ENCODE data around the gene ALOX12.
"Not testable (repeated sequence)": the region's sequence is repeated elsewhere in the genome, so short reads cannot be mapped to it uniquely, and the experiment has no call there.

Gene ALOX12, protein sequence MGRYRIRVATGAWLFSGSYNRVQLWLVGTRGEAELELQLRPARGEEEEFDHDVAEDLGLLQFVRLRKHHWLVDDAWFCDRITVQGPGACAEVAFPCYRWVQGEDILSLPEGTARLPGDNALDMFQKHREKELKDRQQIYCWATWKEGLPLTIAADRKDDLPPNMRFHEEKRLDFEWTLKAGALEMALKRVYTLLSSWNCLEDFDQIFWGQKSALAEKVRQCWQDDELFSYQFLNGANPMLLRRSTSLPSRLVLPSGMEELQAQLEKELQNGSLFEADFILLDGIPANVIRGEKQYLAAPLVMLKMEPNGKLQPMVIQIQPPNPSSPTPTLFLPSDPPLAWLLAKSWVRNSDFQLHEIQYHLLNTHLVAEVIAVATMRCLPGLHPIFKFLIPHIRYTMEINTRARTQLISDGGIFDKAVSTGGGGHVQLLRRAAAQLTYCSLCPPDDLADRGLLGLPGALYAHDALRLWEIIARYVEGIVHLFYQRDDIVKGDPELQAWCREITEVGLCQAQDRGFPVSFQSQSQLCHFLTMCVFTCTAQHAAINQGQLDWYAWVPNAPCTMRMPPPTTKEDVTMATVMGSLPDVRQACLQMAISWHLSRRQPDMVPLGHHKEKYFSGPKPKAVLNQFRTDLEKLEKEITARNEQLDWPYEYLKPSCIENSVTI

DNA sequence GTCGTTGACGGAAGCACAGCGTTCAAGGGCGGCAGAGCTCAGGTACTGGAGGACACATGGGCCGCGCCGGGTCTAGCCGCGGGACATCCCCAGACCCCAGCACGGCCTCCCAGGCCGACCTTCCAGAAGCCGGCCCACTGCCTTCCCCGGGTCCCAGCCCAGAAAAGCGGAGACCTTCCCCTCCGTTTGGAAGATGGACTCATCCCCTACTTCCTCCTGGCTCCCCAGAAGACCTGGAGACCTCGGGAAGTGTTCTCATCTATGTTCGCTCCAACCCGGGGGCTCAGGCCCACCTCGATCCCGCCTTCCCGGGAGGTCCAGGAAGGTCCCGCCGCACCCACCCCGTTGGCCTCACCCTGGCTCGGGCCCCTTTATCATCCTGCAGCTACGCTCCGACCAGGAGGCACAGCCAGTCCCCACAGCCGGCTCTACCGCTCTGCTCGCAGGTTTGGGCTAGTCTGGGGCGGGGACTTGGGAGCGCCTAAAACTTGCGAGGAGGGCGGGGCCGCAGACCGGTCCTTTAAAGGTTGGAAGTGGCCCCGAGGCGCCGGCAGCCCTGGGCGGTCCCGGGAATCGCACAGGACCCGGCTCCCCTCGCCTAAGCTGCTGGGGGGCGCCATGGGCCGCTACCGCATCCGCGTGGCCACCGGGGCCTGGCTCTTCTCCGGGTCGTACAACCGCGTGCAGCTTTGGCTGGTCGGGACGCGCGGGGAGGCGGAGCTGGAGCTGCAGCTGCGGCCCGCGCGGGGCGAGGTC is at the start of gene ALOX12:
TSS of gene ALOX12 (plus strand) at position 550 of the 756 bp plus-strand sequence. CDS start at position 619, 69 bp downstream.
- DNase-seq = no peak

DNA sequence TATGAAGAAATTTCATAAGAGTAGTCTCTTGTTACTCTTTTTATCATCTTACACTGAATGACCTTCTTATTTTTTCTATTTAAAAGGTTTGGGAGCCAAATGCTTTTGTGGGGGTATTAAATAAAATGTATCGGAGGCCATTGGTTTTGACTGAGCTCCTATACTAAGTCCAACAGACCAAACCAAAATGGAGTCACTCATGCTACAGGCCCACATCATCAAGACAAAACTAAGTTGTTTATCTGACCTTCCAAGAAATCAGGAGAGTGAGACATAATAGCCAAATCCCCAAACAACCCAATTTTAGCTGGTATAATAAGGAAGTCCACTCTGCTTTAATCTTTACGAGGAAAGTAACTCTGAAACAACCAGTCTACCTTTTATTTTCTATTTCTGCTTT is 48.1 kb upstream of the ALOX12 start:
- DNase-seq = no peak

DNA sequence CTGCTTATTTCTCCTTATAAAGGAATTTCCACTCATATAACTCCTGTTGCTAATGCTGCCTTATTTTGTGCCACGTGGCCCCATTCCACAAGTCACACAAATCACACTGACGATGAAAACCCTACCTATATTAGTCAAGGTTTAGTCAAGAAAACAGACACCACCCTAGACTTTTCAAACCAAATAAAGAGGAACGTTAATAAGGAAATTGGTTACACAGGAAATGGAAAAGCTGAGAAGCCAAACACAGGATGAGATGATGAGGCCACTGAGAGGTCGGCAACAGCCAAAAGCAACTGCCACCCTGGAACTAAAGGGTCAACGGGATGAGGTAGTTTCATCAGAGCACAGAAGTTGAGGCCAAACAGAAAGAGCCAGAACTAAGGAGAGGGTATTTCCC is 47.3 kb upstream of the ALOX12 start:
- no peak for DNase-seq

DNA sequence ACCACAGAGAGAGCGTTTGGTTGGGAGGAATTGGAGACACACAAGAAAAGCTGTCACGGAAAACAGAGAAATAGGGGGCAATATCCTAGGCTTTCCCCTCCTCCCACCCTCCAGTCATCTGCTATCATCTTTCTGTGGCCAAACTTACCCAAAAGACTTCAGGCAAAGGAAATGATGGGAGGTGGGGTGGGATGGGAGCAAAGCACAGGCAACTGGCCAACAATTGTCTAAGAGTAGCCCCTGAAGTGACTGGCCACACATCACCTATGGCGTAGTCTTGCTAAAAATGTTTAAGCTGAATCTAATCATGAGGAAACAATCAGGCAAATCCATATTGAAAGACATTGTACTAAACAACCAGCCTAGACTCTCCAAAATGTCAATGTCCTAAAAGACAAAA is 46.9 kb upstream of the ALOX12 start:
- no peak for DNase-seq

DNA sequence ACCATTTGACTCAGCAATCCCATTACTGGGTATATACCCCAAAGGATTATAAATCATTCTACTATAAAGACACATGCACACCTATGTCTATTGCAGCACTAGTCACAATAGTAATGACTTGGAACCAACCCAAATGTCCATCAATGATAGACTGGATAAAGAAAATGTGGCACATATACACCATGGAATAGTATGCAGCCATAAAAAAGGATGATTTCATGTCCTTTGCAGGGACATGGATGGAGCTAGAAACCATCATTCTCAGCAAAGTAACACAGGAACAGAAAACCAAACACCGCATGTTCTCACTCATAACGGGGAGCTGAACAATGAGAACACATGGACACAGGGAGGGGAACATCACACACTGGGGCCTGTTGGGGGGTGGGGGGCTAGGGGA is 44.9 kb upstream of the ALOX12 start:
- DNase-seq = not testable (repeated sequence)

DNA sequence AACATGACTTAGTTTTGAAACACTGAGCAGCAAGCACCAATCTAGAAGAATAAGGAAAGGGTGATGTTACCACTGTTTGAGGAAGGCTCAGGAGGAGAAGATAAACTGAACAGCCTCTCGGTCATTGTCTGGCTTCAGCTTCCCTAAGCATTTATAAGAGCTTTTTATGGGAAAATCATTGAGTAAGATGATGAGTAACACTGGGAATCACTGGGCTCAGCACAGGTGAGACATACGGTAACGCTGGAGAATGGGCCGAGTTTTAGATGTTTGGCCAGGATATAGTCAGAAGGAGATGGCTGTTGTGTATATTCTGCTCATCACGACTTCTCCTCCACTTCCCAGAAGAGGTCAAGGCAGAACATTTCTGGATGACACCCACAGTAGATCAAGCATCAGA is 42.2 kb upstream of the ALOX12 start:
- no peak for DNase-seq

DNA sequence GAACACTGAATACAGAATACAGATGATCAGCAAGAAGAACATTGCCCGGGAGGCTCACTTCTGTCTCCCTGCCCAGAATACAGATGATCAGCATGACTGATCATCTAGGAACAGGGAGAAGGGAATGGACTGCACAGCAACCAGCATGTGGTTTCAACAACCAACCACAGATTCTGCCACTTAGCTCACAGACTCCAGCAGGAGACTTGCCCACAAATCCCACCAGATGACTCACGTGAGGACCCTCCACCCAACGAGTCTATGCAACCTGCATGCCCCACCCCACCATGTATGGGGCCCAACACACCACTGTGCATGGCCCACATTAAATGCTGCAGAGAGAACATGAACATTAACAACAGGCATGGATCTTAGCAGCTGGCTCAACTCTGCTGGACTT is 36.1 kb upstream of the ALOX12 start:
- DNase-seq = no peak

DNA sequence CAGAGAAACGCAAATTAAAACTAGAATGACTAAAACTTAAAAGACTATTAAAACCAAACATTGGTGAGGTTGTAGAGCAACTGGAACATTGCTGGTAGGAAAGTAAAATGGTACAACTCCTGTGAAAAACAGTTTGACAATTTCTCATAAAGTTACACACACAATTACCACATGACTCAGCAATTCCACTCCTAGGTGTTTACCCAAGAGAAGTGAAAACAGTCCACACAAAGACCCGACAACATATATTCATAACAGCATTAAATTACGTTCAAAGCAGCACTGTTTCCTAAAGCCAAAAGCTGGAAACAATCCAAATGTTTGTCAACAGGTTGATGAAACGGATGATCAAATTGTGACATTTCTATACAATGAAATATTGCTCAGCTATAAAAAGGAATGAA is 26.5 kb upstream of the ALOX12 start:
- DNase-seq = no peak

DNA sequence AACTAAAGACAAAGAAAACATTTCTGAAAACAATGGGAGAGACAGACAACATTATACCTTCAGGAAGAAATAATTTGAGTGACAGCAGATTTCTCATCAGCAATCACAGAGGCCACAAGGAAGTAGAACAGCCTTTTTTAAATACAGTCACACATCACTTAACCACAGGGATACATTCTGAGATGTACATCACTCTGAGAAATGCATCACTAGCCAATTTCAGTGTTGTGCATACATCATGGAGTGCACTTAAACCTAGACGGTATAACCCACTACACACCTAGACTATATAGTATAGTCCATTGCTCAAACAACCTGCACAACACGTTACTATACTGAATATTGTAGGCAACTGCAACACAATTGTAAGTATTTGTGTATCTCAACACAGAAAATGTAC is 24.9 kb upstream of the ALOX12 start:
- DNase-seq = no peak

DNA sequence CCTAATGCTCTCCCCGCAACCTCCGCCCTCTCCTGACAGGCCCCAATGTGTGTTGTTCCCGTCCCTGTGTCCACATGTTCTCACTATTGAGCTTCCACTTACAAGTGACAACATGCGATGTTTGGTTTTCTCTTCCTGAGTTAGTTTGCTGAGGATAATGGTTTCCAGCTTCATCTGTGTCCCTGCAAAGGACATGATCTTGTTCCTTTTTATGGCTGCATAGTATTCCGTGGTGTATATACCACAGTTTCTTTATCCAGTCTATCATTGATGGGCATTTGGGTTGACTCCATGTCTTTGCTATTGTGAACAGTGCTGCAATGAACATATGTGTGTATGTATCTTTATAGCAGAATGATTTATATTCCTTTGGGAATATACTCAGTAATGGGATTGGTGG is 16.4 kb upstream of the ALOX12 start:
- not testable (repeated sequence) for DNase-seq

DNA sequence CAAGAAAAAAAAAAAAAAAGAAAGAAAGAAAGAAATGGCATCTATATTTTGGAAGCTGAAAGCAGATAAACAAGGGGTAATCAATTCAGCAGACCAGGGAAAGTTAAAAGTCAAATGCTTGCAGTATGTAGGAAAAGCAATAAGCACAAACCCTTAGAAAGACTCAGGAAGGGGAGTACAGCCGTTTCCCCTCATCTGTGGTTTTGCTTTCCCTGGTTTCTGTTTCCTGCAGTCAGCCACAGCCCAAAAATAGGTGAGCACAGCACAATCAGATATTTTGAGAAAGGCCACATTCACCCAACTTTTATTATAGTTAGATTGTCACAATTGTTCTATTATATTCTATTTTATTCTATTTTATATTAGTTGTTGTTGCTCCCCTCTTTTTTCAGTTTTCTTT is 14.4 kb upstream of the ALOX12 start:
- DNase-seq = no peak

DNA sequence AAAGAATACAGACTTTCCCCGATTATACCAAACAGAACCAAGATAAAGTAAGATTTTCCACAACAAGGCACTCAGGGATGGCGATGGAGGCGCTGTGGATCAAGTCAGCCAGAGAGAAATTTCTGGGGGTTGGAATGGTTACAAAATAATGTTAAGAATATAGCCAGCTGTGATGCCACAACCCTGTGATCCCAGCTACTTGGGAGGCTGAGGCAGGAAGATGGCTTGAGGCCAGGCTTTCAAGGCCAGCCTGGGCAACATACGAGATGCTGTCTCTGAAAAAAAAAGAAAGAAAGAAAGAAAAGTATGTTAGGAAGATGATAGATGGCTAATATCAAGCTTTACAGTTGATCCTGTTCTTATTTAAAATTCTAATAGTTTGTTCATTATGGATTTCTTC is 10.6 kb upstream of the ALOX12 start:
- no peak for DNase-seq

DNA sequence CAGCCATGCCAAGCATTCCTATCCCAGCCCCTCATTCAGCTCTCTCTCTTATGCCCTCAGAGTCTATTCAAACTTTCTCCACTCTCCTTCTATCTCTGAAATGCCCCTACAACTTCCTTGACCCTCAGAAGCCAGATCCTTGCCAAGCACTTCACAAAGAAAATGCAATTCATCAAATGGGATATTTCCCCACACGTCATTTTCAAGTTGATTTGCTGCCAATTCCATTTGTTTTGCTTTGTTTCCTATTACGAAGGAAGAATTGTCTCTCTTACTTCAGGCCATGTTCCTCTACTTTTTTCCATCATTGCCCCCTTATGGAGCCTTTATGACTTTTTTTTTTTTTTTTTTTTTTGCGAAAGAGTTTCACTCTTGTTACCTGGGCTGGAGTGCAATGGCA is 9.2 kb upstream of the ALOX12 start:
- DNase-seq = no peak

DNA sequence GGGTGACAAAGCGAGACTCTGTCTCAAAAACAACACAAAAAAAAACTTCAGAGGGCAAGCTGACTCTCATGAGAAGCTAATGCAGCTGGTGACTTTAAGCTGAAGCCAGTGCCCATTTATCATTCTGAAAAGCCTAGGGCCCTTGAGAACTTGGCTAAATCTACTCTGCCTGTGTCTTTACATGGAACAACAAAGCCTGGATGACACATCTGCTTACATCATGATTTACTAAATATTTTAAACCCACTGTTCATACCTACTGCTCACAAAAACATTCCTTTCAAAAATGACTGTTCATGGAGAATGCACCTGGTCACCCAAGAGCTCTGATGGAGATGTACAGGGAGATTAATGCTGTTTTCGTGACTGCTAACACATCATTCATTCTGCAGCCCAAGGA is 6.1 kb upstream of the ALOX12 start:
- no peak for DNase-seq

DNA sequence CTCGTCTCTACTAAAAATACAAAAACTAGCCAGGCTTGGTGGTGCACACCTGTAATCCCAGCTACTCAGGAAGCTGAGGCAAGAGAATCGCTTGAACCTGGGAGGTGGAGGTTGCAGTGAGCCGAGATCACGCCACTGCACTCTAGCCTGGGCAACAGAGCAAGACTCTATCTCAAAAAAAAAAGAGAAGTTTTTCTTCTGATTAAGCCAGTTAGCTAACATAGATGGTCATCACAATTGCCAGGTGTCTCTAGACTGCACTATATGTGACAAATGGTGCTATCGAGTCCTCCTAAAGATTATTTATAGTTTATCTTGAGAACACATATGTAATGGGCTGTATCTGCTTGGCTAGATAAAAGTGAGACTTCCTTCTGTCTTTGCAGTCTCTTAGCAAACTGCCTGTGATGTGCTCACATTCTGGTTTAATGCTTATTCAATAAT is 2.2 kb upstream of the ALOX12 start:
- DNase-seq = not testable (repeated sequence)

DNA sequence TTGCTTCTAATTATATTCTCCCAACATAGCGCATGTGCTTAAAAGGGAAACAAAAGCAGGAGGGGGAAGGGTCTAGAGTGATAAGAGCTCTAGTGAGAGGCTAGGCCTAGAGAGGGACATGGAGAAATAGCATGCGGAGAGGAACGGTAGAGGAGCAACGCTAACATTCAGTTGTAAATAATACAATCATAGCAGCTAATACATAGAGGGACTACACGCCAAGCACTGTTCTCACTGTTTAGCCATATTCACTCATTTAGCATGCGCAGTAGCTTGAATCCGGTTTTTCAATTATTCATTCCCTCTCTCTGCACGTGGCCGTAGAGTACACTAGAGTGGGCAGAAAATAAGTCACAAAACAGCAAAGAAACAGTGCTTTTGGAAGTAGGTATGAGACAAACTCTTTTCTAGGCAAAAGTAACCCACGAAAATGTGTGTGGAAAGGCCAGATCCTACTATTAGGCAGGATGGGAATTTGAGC is 1.7 kb upstream of the ALOX12 start:
- DNase-seq = no peak

DNA sequence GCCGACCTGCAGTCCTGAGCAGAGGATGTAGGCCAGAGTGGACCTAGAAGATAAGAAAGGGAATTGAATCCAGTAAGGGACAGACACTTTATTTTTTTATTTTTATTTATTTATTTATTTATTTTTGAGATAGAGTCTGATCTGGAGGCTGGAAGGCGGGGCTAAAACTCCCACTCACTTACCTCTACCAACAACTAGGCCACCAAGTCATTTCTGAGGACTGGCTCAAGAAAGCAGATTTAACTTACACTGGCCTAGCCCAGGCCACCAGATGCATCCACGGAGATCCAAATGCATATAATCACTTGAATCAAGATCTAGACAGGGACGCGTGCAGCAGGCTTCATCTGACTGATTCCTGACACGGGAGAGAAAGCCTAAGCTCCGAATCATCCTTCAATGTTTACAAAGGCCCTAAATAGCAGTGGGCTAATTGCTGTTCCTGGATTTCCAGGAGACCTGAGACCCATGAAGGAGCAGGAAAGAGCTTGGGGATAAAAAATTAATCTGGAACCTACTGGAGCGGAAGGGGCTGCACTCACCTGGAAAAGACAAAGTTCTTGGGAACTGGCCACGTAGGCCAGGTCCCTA is 1.1 kb upstream of the ALOX12 start:
- DNase-seq = no peak

DNA sequence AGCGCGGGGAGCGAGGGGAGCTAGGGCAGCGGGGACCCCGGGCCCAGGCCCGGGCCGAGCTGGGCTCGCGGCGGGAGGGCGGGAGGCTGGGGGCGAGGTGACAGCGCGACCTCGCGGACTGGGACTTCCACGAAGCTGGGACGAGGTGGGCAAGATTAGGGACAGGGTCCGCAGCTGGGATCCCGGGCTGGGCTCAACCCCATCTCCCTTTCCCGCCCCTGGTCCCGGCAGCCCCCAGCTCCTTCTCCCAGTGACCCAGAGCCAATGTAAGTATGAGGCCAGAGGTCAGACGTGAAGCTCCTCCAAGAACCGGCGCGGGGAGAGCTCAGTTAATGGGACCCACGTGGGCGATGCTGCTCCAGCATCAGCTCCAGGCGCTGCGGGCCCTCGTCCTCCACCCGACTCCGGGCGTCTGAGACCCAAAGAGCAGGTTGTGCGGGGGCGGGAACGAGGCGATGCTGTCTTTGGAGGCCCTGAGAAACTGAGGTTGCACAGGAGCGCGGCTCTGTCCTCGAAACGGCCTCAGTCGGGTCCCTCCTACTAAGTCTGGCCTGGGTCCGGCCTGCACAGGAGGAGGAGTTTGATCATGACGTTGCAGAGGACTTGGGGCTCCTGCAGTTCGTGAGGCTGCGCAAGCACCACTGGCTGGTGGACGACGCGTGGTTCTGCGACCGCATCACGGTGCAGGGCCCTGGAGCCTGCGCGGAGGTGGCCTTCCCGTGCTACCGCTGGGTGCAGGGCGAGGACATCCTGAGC is 585 bp downstream of the ALOX12 start:
- no peak for DNase-seq

DNA sequence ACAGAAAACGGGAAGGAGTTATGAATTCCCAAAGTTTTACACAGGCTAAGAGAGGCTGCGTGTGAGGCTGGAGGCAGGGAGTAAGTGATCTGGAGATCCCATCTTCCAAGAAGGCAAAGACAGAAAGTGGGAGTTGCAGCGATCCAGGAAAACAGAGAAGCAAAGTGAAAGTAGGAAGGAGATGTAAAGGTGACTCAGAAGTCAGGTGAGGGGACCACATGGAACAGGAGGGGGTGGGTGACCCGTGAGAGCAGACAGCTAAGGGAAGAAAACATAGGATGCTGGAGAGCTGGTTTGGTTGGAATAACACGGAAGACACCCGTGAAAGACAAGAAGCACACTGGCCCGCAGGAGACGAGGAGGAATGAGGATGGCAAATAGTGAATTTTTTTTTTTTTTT is 1.3 kb downstream of the ALOX12 start:
- DNase-seq = no peak

DNA sequence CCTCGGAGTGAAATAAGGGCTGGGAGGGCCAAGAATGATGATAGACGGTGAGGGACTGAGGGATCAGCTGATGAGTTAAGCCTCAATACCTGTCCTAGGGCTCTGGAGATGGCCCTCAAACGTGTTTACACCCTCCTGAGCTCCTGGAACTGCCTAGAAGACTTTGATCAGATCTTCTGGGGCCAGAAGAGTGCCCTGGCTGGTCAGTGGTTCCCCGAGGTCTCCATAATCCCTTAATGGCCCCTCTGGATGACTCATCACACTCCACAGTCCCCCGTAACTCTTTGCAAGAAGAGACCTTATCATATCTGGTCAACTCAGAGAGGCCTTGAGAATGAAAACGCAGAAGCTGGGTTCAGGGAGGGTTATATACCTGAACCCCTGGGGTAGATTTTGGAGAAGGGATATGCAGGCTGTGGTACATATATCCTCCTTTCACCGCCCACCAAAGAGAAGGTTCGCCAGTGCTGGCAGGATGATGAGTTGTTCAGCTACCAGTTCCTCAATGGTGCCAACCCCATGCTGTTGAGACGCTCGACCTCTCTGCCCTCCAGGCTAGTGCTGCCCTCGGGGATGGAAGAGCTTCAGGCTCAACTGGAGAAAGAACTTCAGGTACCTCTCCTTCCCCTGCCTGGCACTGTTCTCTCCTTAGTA is 3.1 kb downstream of the ALOX12 start:
- no peak for DNase-seq

DNA sequence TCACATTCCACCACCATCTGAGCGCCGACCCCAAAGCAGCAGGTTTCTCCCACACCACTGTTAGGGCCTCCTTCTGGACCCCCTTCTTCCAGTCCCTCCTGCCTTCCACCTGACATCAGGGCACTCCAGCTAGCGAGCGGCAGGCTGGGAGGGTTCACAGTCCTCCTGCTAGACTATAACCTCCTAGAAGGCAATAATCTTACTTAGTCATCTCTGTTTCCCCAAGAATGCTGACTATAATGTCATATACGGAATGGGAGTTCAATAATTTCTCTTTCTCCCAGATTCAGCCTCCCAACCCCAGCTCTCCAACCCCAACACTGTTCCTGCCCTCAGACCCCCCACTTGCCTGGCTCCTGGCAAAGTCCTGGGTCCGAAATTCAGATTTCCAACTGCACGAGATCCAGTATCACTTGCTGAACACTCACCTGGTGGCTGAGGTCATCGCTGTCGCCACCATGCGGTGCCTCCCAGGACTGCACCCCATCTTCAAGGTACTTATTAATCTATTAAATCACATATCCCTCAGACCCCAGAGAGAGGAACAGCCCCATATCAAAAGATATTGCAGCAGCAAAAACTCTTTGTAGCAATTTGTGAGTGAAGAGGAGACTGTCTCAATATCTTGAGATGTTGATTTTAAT is 5.6 kb downstream of the ALOX12 start:
- DNase-seq = no peak
